Prostate gland (tissue), 2 donors: Measurements from ENCODE around the gene TLK2.

ENCODE experiments used
- CTCF ChIP-seq, 4 experiments: fragments of 200-600 bp in 2 of 4; fragments of 450-650 bp in 2 of 4; sonication (generic) in 2 of 4; IDR thresholded peaks; 1 replicate in 3 of 4; 2 replicates in 1 of 4; pipeline ENCODE4 v1.5.1; 2016 to 2019; ENCODE audit warnings: antibody characterized with exemption in 4 of 4, mild to moderate bottlenecking in 2 of 4, moderate library complexity in 2 of 4
- POLR2A ChIP-seq: fragments of 450-650 bp; IDR thresholded peaks from one replicate; pipeline ENCODE4 v1.6.1; 2016; ENCODE audit warnings: antibody characterized with exemption, mild to moderate bottlenecking

DNA sequence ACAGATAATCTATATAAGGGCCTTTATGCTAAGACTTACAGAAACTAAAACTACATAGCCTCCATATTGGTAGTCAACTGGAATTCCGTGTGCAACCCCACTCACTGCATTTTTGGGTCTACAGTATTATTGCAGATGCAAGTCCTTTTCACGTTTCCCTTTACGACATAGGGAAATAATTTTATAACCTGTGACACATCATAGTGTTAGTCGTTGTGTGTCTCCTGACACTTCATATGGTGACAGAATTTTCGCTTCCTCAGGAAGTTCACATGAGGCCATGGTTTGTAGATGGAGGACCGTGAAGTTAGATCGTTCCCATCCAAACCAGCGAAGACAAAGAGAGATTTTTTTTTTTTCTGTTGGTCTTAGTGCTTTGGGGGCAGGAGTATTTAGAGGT is 133.1 kb downstream of the TLK2 start:
- no peak for TF ChIP-seq CTCF (IDR thresholded peaks at IDR 0.05)
- TF ChIP-seq POLR2A: no peak
